Vagina (tissue), 2 donors: Measurements from ENCODE around the gene ZSWIM7. TPM values are rescaled to one million over a fixed set of nuclear protein-coding genes. Genes with fewer than 3 reads are reported as not detected.

Experiments used
- DNase-seq, 2 donors: peaks; one replicate each; pipeline ENCODE4 v3.0.0-alpha.2; 2017; ENCODE audit errors: extremely low spot score in 2 of 2
- H3K27ac ChIP-seq: fragments of 200-600 bp; sonication (generic); one replicate; pipeline ENCODE4 v1.5.1; 2019
- H3K27me3 ChIP-seq: fragments of 200-600 bp; sonication (generic); one replicate; pipeline ENCODE4 v1.5.1; 2019
- H3K36me3 ChIP-seq, 2 donors: fragments of 200-600 bp; sonication (generic); one replicate each; pipeline ENCODE4 v1.5.1; 2017 to 2019
- H3K4me1 ChIP-seq: fragments of 200-600 bp; sonication (generic); one replicate; pipeline ENCODE4 v1.5.1; 2019
- H3K4me3 ChIP-seq, 2 donors: fragments of 200-600 bp; sonication (generic); 1 replicate in 1 of 2; 2 replicates in 1 of 2; pipeline ENCODE4 v1.5.1; 2016 to 2019
- H3K9me3 ChIP-seq: fragments of 200-600 bp; sonication (generic); one replicate; pipeline ENCODE4 v1.5.1; 2019
- CTCF ChIP-seq, 3 experiments: fragments of 450-650 bp in 2 of 3; fragments of 200-600 bp in 1 of 3; sonication (generic) in 1 of 3; IDR thresholded peaks; one replicate each; pipeline ENCODE4 v1.5.1; 2017 to 2019; ENCODE audit warnings: antibody characterized with exemption in 3 of 3, mild to moderate bottlenecking in 2 of 3, moderate library complexity in 2 of 3
- POLR2A ChIP-seq, 2 donors: fragments of 450-650 bp; IDR thresholded peaks; one replicate each; pipeline ENCODE4 v1.6.1; 2017; ENCODE audit warnings: antibody characterized with exemption in 2 of 2, mild to moderate bottlenecking in 2 of 2, moderate library complexity in 2 of 2
- POLR2AphosphoS5 ChIP-seq, 2 donors: sonication (generic); formaldehyde crosslinking; IDR thresholded peaks; one replicate each; pipeline ENCODE4 v1.9.0; 2017; ENCODE audit warnings: antibody characterized with exemption in 2 of 2, mild to moderate bottlenecking in 2 of 2, low read depth in 1 of 2; ENCODE audit not compliant: insufficient read depth in 1 of 2
- intact Hi-C: fragments of 100-400 bp; cut with DNase I; formaldehyde crosslinking; loops from one replicate; pipeline ENCODE4 v1.15.1; 2023
- total RNA-seq: library from RNA; depleted of rRNA; stranded (reverse); fragments of >200 nt; gene quantifications from one replicate; pipeline ENCODE4 v1.2.3, GENCODE V29; 2016

Gene ZSWIM7
- total RNA-seq, 1 donor from 2014 or later, result 18.9 TPM

DNA sequence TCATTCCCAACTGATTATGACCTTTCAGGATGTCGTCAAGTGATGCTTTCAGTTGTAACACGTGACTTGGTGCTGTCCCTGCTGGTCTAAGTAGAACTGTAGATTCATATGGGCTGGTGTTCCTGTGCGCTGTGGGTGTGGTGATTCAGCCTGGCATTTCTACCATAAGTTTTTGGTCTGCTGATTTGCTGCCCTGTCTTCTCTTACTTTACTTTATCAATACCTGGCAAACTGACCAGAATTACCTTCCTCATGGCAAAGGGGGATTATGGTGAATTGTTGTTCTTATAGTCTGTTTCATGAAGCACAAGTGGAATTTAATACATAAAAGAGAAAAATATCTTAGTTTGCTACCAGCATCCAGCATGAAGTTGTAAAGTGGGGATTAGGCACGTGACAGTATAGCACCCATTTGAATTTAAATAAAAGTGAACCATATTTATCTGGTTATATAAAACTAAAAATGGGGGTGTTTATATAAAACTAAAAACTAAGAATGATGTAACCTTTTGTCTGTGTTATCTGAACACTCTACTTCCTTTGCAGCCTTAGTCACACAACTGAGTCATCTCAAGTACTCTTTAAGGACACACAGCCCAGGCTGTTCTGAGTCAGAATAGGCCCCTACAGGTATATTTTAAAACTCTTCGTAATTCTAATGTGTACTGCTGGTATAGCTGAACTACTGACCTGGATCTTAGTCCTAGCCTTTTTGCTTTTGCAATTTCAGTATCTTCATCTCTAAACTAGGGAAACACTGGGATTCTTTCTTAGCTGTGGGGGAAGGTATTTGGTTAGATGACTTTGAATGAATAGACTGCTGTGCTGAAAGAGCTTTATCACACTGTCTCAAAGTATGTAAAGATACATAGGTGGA lies 28.4 kb upstream of the ZSWIM7 start:
- Histone ChIP-seq H3K4me3 (no peak overlapping the region), H3K9me3 (no peaks in the 10 kb centered on the region), H3K36me3 (peaks cover 0 to 49% of the 10 kb centered on the region in 2 donors), H3K4me1 (peaks cover 7% of the 10 kb centered on the region), H3K27me3 (no peaks in the 10 kb centered on the region), H3K27ac (no peak overlapping the region)
- no peak for TF ChIP-seq POLR2A (IDR thresholded peaks at IDR 0.05)
- peak in 1 of 2 donors; percentile 63 for TF ChIP-seq POLR2AphosphoS5 (IDR thresholded peaks at IDR 0.05; ENCODE audit: insufficient read depth in 1 of 2, low read depth in 1 of 2)
- TF ChIP-seq CTCF (IDR thresholded peaks at IDR 0.05), result no peak
- intact Hi-C loops, result no loop called here
- no peak for DNase-seq

DNA sequence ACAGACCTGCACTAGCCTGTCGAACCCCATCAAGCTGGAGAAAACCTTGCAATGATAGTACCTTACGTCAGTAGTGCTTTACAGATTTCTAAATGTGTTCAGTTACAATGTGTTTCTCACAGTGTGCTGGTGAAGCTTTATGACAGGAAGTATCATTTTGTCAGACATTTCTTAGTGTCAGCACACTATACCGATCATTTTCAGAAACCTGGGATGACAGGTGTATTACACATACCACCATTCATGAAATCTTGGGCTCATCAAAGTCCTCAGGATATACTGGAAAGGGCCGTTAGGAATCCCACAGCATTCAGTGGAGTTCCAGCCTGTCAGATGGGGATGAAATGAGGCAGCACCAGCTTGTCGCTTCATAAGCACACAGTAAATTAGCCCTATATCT lies 27.4 kb upstream of the ZSWIM7 start:
- TF ChIP-seq POLR2AphosphoS5 (IDR thresholded peaks at IDR 0.05; ENCODE audit: insufficient read depth in 1 of 2, low read depth in 1 of 2), result no peak
- TF ChIP-seq CTCF (IDR thresholded peaks at IDR 0.05), result no peak
- no peak for TF ChIP-seq POLR2A (IDR thresholded peaks at IDR 0.05)

GRCh38 chr17:16025202-16025601 lies 25.7 kb upstream of the ZSWIM7 start:
- no peak for DNase-seq
- Histone ChIP-seq H3K27ac (no peak overlapping the region), H3K27me3 (no peaks in the 10 kb centered on the region), H3K4me3 (no peak overlapping the region), H3K4me1 (peaks cover 7% of the 10 kb centered on the region), H3K36me3 (peaks cover 0 to 27% of the 10 kb centered on the region in 2 donors), H3K9me3 (no peaks in the 10 kb centered on the region)
- intact Hi-C loops, result no loop called here
- no peak for TF ChIP-seq POLR2A (IDR thresholded peaks at IDR 0.05)

More for the DNA sequence above, 27.4 kb upstream of the ZSWIM7 start:
- Histone ChIP-seq H3K27me3 (no peaks in the 10 kb centered on the region), H3K36me3 (peaks cover 0 to 39% of the 10 kb centered on the region in 2 donors), H3K4me1 (peaks cover 7% of the 10 kb centered on the region), H3K27ac (no peak overlapping the region), H3K4me3 (no peak overlapping the region), H3K9me3 (no peaks in the 10 kb centered on the region)
- DNase-seq, result no peak
- intact Hi-C loops, result no loop called here

GRCh38 chr17:16023881-16024280 lies 24.4 kb upstream of the ZSWIM7 start:
- no peaks in the 10 kb centered on the region for H3K27me3 ChIP-seq
- H3K9me3 ChIP-seq, result no peaks in the 10 kb centered on the region
- H3K36me3 ChIP-seq, result peaks cover 0 to 27% of the 10 kb centered on the region in 2 donors
- DNase-seq, result no peak
- peaks cover 7% of the 10 kb centered on the region for H3K4me1 ChIP-seq
- no peak overlapping the region for H3K27ac ChIP-seq
- TF ChIP-seq POLR2A (IDR thresholded peaks at IDR 0.05) (no peak), CTCF (IDR thresholded peaks at IDR 0.05) (no peak), POLR2AphosphoS5 (IDR thresholded peaks at IDR 0.05; ENCODE audit: insufficient read depth in 1 of 2, low read depth in 1 of 2) (no peak)
- intact Hi-C loops, result no loop called here
- no peak overlapping the region for H3K4me3 ChIP-seq

DNA sequence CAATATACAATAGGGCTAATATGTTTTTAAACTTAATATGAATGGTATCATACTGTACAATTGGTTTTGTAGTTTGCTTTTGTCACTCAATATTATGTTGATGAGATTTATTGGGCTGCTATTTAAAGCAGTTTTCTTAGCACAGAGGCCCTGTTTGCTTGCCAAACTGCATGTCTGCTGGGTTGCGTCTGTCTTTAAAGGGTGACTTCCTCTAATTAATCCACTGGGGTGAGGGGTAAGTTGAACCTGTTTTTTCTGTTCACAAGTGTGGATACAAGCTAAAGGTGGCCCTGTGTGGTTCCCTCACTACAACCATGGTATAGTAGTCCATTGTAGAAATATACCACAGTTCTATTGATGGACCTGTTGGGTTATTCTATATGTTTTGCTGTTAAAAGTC lies 19.8 kb upstream of the ZSWIM7 start:
- Histone ChIP-seq H3K36me3 (peaks cover 0 to 6% of the 10 kb centered on the region in 2 donors), H3K27me3 (no peaks in the 10 kb centered on the region), H3K4me3 (no peak overlapping the region), H3K27ac (no peak overlapping the region), H3K4me1 (no peaks in the 10 kb centered on the region), H3K9me3 (no peaks in the 10 kb centered on the region)
- no peak for TF ChIP-seq POLR2AphosphoS5 (IDR thresholded peaks at IDR 0.05; ENCODE audit: insufficient read depth in 1 of 2, low read depth in 1 of 2)
- TF ChIP-seq POLR2A (IDR thresholded peaks at IDR 0.05), result no peak
- intact Hi-C loops, result no loop called here
- no peak for DNase-seq

GRCh38 chr17:16013943-16014407 lies 14.5 kb upstream of the ZSWIM7 start:
- peaks cover 0 to 21% of the 10 kb centered on the region in 2 donors for H3K36me3 ChIP-seq
- peak in 1 of 2 donors; percentile 10 for TF ChIP-seq POLR2AphosphoS5 (IDR thresholded peaks at IDR 0.05; ENCODE audit: insufficient read depth in 1 of 2, low read depth in 1 of 2)
- TF ChIP-seq CTCF (IDR thresholded peaks at IDR 0.05), result peak in 2 of 3 experiments; percentile 15 to 32
- TF ChIP-seq POLR2A (IDR thresholded peaks at IDR 0.05), result no peak
- intact Hi-C loops, result no loop called here

More at GRCh38 chr17:16013943-16014407, 14.5 kb upstream of the ZSWIM7 start:
- no peaks in the 10 kb centered on the region for H3K9me3 ChIP-seq
- H3K4me1 ChIP-seq, result peaks cover 7% of the 10 kb centered on the region
- DNase-seq, result no peak
- no peak overlapping the region for H3K4me3 ChIP-seq
- H3K27ac ChIP-seq, result no peak overlapping the region
- H3K27me3 ChIP-seq, result no peaks in the 10 kb centered on the region
